Brain pericyte (primary cell): ENCODE data around the gene IGFL3.

Source experiments
- DNase-seq: peaks from one replicate; pipeline ENCODE4 v3.0.0-alpha.2; 2012; ENCODE audit warnings: low read depth, low spot score

The IGFL3 gene

GRCh38 chr19:46076951-46077814 lies 47.3 kb downstream of the IGFL3 start:
- no peak for DNase-seq

GRCh38 chr19:46076031-46076880 lies 48.2 kb downstream of the IGFL3 start:
- no peak for DNase-seq

- no peak for DNase-seq
Observed at GRCh38 chr19:46073268-46073922, 51.1 kb downstream of the IGFL3 start.
